Activated naive CD8-positive, alpha-beta T cell treated with anti-CD3 and anti-CD28 coated beads, Interleukin-2, amount 50 U/mL, for 24 hours (primary cell): Measurements from ENCODE around the gene VSTM4.

ENCODE experiments used
- ATAC-seq: fragments of 150-1000 bp; cut with Tn5 transposase; one replicate; pipeline ENCODE4 v1.10.0; 2021
- DNase-seq: peaks from one replicate; pipeline ENCODE4 v3.0.0; 2021
- H3K27ac Mint-ChIP-seq: one replicate; pipeline ENCODE4 v1.8.0; 2021; ENCODE audit warnings: mild to moderate bottlenecking, mixed read lengths
- H3K27me3 Mint-ChIP-seq: one replicate; pipeline ENCODE4 v1.8.0; 2021; ENCODE audit warnings: mixed read lengths
- H3K36me3 Mint-ChIP-seq: one replicate; pipeline ENCODE4 v1.8.0; 2021; ENCODE audit warnings: low read depth, mixed read lengths
- H3K4me1 Mint-ChIP-seq: one replicate; pipeline ENCODE4 v1.8.0; 2021; ENCODE audit warnings: mixed read lengths
- H3K4me3 Mint-ChIP-seq: one replicate; pipeline ENCODE4 v1.8.0; 2021; ENCODE audit warnings: mild to moderate bottlenecking, moderate library complexity, mixed read lengths
- H3K9me3 Mint-ChIP-seq: one replicate; pipeline ENCODE4 v1.8.0; 2021; ENCODE audit warnings: mixed read lengths

The VSTM4 gene

GRCh38 chr10:49001870-49002672 is 113.3 kb downstream of the VSTM4 start:
- DNase-seq (no peak), ATAC-seq (no peak)
- Mint-ChIP-seq H3K36me3 (no peaks in the 10 kb centered on the region), H3K27ac (no peak overlapping the region), H3K9me3 (no peaks in the 10 kb centered on the region), H3K4me1 (no peaks in the 10 kb centered on the region), H3K27me3 (peaks cover 7% of the 10 kb centered on the region), H3K4me3 (no peak overlapping the region)

GRCh38 chr10:49001402-49001801 is 113.9 kb downstream of the VSTM4 start:
- ATAC-seq (no peak), DNase-seq (no peak)
- Mint-ChIP-seq H3K4me3 (no peak overlapping the region), H3K27me3 (peaks cover 7% of the 10 kb centered on the region), H3K36me3 (no peaks in the 10 kb centered on the region), H3K9me3 (no peaks in the 10 kb centered on the region), H3K27ac (no peak overlapping the region), H3K4me1 (no peaks in the 10 kb centered on the region)

DNA sequence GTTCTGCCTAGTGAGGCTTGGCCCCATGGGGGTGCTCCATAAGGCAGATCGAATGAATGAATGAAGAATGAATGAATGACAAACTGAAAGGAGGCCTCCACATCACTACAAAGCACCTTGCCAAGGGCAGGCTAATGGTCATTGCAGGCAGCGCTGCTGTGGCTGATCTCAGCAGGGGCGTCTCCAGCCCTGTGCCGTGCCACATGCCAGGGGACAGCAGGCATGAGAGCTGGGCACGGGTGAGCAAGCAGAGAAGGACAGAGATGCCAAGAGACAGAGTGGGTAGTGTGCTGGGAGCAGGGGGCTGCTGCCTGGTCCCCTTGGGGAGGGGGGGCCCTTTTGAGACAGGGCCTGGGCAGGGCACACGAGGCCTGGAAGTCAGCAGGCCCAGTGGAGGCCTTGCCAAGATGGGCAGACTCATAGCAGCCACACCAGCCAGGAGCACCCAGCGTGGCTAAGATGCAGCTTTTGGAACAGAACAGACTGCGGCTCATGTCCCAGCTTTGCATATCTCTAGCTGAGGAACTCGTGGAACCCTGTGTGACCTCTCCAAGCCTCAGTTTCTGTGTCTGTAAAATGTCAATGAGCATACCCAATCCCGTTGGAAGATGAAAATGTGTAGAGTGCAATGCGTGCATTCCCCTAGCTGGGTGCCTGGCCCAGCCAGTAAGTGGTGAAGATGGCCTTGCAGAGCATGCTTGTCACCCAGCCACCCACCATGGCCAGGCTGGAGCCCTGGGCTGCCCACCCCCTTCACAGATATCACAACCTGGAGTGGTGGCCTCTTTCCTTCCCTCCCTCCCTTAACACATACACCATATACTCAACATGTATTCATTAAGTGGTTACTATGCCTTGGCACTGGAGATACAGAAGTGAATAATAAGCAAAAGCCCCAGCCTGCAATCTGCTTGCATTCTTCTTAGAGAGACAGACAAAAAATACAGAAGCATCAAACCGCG is 114.6 kb downstream of the VSTM4 start:
- H3K27me3 Mint-ChIP-seq, result peaks cover 7% of the 10 kb centered on the region
- H3K4me3 Mint-ChIP-seq, result no peak overlapping the region
- ATAC-seq, result no peak
- no peaks in the 10 kb centered on the region for H3K4me1 Mint-ChIP-seq
- no peak overlapping the region for H3K27ac Mint-ChIP-seq
- H3K9me3 Mint-ChIP-seq, result no peaks in the 10 kb centered on the region
- DNase-seq, result no peak
- H3K36me3 Mint-ChIP-seq, result no peaks in the 10 kb centered on the region

DNA sequence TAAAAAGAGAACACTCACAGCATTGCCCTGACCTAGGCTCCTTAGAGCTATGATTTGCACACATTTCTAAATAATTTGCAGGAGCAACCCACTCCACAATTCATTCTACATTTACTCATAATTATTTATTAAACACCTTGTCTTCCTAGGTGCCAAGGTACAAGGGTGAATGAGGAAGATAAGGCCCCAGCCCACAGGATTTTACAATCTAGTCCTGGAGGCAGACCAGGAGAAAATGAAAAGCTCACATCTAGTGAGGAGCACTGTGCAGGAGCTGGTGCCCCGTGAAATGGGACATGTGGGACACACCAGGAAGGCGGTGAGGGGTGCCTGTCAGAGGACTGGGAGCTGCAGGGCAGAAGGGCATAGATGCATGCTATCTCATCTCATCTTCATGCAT is 116.0 kb downstream of the VSTM4 start:
- Mint-ChIP-seq H3K4me3 (no peak overlapping the region), H3K27me3 (peaks cover 7% of the 10 kb centered on the region), H3K4me1 (no peaks in the 10 kb centered on the region), H3K27ac (no peak overlapping the region), H3K36me3 (no peaks in the 10 kb centered on the region), H3K9me3 (no peaks in the 10 kb centered on the region)
- ATAC-seq (no peak), DNase-seq (no peak)

- no peak for DNase-seq
- H3K4me1 Mint-ChIP-seq, result no peaks in the 10 kb centered on the region
- no peaks in the 10 kb centered on the region for H3K9me3 Mint-ChIP-seq
- no peak overlapping the region for H3K27ac Mint-ChIP-seq
- peaks cover 6% of the 10 kb centered on the region for H3K27me3 Mint-ChIP-seq
- no peaks in the 10 kb centered on the region for H3K36me3 Mint-ChIP-seq
- H3K4me3 Mint-ChIP-seq, result no peak overlapping the region
- ATAC-seq, result no peak
Measured at GRCh38 chr10:48996329-48996728, 119.0 kb downstream of the VSTM4 start.

GRCh38 chr10:48993627-48994026 is 121.7 kb downstream of the VSTM4 start:
- H3K4me1 Mint-ChIP-seq, result no peaks in the 10 kb centered on the region

GRCh38 chr10:48990226-48990625 is 125.1 kb downstream of the VSTM4 start:
- DNase-seq (no peak), ATAC-seq (no peak)
- Mint-ChIP-seq H3K4me3 (no peak overlapping the region), H3K9me3 (no peaks in the 10 kb centered on the region), H3K4me1 (no peaks in the 10 kb centered on the region), H3K27ac (no peak overlapping the region), H3K36me3 (no peaks in the 10 kb centered on the region), H3K27me3 (no peaks in the 10 kb centered on the region)

More at GRCh38 chr10:48993627-48994026, 121.7 kb downstream of the VSTM4 start:
- Mint-ChIP-seq H3K4me3 (no peak overlapping the region), H3K27ac (no peak overlapping the region), H3K27me3 (no peaks in the 10 kb centered on the region), H3K9me3 (no peaks in the 10 kb centered on the region), H3K36me3 (no peaks in the 10 kb centered on the region)
- no peak for DNase-seq
- no peak for ATAC-seq

GRCh38 chr10:48985621-48986158 is 129.6 kb downstream of the VSTM4 start:
- DNase-seq (no peak), ATAC-seq (no peak)
- H3K9me3 Mint-ChIP-seq, result no peaks in the 10 kb centered on the region
- no peaks in the 10 kb centered on the region for H3K27me3 Mint-ChIP-seq
- H3K4me1 Mint-ChIP-seq, result no peaks in the 10 kb centered on the region
- no peak overlapping the region for H3K27ac Mint-ChIP-seq
- H3K36me3 Mint-ChIP-seq, result no peaks in the 10 kb centered on the region
- H3K4me3 Mint-ChIP-seq, result no peak overlapping the region

DNA sequence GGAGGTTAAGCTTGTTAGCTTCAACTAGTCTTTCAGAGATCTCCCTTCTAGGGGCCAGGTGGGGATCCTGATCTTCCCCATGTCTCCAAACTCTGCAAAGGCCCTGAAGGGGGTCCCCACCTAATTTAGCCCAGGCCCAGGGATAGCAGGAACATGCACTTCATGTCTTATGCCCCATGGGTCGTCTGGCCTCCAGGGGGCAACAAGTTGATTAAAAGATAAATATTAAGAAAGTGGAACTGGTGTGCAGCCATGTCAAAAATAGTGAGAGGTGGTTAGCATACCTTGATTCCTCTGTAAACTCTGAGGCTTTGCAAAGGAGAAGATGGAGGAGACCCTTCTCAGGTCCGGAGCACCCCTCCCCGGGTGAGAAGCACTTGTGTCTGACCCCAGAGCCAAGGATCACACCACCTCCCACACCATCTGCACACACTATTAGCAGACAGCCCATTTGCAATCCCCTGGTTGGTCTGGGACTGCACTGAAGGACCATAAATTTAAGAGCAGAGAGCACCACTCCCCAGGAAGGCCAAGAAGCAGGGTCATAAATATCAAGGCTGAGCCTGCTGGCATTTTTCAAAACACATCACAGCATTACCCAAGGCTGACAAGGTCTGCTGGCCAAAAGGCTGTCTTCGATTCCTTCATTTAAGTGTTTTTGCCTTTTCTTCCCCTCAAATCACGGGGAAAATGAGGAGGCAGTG is 131.5 kb downstream of the VSTM4 start:
- ATAC-seq (no peak), DNase-seq (no peak)
- Mint-ChIP-seq H3K4me1 (no peaks in the 10 kb centered on the region), H3K27me3 (no peaks in the 10 kb centered on the region), H3K9me3 (no peaks in the 10 kb centered on the region), H3K27ac (no peak overlapping the region), H3K4me3 (no peak overlapping the region), H3K36me3 (no peaks in the 10 kb centered on the region)

DNA sequence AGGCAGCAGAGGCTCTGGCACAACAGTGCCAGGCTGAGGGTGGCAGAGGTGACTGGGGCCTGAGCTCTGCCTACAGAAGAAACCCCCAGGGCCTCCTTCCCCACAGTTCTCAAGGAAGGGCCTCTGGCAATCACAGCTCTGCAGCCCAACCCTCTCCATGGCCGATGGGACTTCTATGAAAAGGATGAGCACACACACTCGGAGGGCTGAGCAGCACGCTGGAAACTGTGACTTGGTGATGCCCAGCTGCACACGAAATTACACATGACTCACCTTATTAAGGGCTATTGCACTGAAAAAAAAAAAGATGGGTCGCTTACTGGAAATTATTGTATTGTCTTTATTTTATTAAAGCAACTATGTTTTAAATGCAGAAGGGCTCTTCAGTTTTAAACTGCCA is 132.7 kb downstream of the VSTM4 start:
- ATAC-seq, result no peak
- H3K9me3 Mint-ChIP-seq, result no peaks in the 10 kb centered on the region
- H3K4me1 Mint-ChIP-seq, result no peaks in the 10 kb centered on the region
- no peaks in the 10 kb centered on the region for H3K36me3 Mint-ChIP-seq
- H3K27ac Mint-ChIP-seq, result no peak overlapping the region
- no peaks in the 10 kb centered on the region for H3K27me3 Mint-ChIP-seq
- no peak for DNase-seq
- H3K4me3 Mint-ChIP-seq, result no peak overlapping the region

DNA sequence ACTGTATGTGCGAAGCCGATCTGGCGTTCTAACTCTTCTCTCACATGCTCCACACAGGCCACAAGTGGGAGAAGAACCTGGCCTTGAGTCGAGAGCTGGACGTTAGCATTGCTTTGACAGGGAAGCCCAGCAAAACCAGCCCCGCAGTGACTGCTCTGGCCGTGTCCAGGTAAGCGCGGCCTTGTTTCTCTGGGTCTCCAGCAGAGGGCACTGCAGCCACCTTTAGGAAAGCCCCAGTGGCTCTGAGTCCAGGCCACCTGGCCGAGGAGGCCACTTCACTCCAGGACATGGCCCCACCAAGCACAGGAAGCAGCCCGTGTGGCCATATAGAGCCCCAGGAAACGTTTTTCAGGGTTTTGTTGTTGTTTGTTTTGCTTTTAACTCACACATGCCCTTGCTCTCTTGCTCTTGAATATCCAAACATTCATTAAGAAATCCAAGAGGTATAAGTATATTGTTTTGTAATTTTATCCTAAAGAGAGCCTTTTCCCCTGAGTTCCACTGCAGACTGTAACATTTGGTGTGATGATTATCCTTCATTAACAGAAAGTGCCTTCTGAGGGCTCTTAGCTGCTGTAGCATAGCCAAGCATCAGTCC is 133.9 kb downstream of the VSTM4 start:
- DNase-seq (peak; percentile 47), ATAC-seq (peak; percentile 50)
- H3K4me1 Mint-ChIP-seq, result no peaks in the 10 kb centered on the region
- H3K27ac Mint-ChIP-seq, result no peak overlapping the region
- H3K9me3 Mint-ChIP-seq, result no peaks in the 10 kb centered on the region
- H3K27me3 Mint-ChIP-seq, result no peaks in the 10 kb centered on the region
- no peaks in the 10 kb centered on the region for H3K36me3 Mint-ChIP-seq
- no peak overlapping the region for H3K4me3 Mint-ChIP-seq

DNA sequence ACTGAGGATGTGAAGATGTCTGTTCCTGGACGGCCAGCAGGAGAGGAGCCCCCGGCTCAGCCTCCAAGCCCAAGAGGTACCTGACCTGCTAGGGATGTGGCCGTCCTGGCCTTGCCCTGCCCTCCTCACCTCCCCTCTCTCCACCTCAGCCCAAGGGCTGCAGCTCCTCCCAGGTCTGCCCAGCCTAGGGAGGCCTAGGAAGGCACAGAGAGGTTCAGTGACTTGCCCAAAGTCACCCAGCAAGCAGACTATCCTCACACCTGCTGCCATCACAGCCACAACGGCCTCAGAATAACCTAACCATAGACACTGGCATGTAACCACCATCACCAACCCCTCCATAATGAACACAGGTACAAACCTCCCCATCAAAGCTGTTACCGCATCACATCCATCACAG is 137.0 kb downstream of the VSTM4 start:
- ATAC-seq (no peak), DNase-seq (no peak)
- no peak overlapping the region for H3K4me3 Mint-ChIP-seq
- no peak overlapping the region for H3K27ac Mint-ChIP-seq
- H3K4me1 Mint-ChIP-seq, result no peaks in the 10 kb centered on the region
- no peaks in the 10 kb centered on the region for H3K36me3 Mint-ChIP-seq
- H3K9me3 Mint-ChIP-seq, result no peaks in the 10 kb centered on the region
- H3K27me3 Mint-ChIP-seq, result no peaks in the 10 kb centered on the region

- Mint-ChIP-seq H3K27ac (no peak overlapping the region), H3K4me3 (no peak overlapping the region), H3K4me1 (no peaks in the 10 kb centered on the region), H3K27me3 (no peaks in the 10 kb centered on the region), H3K9me3 (no peaks in the 10 kb centered on the region), H3K36me3 (no peaks in the 10 kb centered on the region)
- no peak for DNase-seq
- ATAC-seq, result no peak
Measured at GRCh38 chr10:48976196-48976595, 139.1 kb downstream of the VSTM4 start.

DNA sequence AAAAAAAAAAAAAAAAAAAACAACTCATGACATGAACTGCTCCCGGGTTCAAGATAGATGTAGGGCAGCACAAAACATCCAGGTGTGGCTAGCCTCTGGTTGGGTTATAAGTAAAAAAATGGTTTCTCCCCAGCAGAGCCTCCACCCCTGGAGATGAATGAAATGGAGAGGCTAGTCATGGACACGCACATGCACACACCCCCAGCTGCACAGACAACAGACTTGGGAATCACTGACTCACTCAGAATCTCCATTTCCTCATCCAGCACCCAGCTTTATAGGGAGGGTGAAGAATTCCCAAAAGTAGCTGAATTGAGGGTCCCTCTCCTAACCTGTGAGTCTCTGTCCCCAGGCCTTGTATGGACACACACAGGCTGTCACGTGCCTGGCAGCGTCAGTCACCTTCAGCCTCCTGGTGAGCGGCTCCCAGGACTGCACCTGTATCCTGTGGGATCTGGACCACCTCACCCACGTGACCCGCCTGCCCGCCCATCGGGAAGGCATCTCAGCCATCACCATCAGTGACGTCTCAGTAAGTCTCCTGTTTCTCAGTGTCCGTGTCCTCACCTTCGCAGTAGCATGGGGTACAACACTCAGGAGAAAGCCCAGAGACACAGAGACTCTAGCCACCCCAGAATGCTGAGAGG is 140.7 kb downstream of the VSTM4 start:
- Mint-ChIP-seq H3K36me3 (no peaks in the 10 kb centered on the region), H3K4me3 (no peak overlapping the region), H3K4me1 (no peaks in the 10 kb centered on the region), H3K27me3 (no peaks in the 10 kb centered on the region), H3K9me3 (no peaks in the 10 kb centered on the region), H3K27ac (no peak overlapping the region)
- DNase-seq (no peak), ATAC-seq (no peak)
